HG02840 (cell line): Measurements from ENCODE around the gene SLC15A1.
"Not testable (repeated sequence)": the region's sequence is repeated elsewhere in the genome, so short reads cannot be mapped to it uniquely, and the experiment has no call there.

ENCODE experiments used
- ATAC-seq: cut with Tn5 transposase; IDR thresholded peaks from one replicate; pipeline ENCODE4 v1.9.1; 2021; ENCODE audit warnings: mild to moderate bottlenecking, moderate library complexity, moderate number of reproducible peaks; ENCODE audit not compliant: unreplicated experiment, low FRiP score

Gene SLC15A1

GRCh38 chr13:98754468-98754867, 2.0 kb upstream of the SLC15A1 start:
- ATAC-seq, result not testable (repeated sequence)

- no peak for ATAC-seq
Measured at GRCh38 chr13:98751861-98752466, 508 bp downstream of the SLC15A1 start.

GRCh38 chr13:98751367-98751782, 1.1 kb downstream of the SLC15A1 start:
- no peak for ATAC-seq

GRCh38 chr13:98749501-98749900, 3.0 kb downstream of the SLC15A1 start:
- no peak for ATAC-seq

GRCh38 chr13:98746968-98747367, 5.5 kb downstream of the SLC15A1 start:
- no peak for ATAC-seq

GRCh38 chr13:98743377-98743776, 9.1 kb downstream of the SLC15A1 start:
- no peak for ATAC-seq

- no peak for ATAC-seq
Measured at GRCh38 chr13:98742961-98743360, 9.5 kb downstream of the SLC15A1 start.

- no peak for ATAC-seq
Measured at GRCh38 chr13:98741741-98742435, 10.6 kb downstream of the SLC15A1 start.

GRCh38 chr13:98740131-98740530, 12.3 kb downstream of the SLC15A1 start:
- no peak for ATAC-seq

GRCh38 chr13:98738993-98739392, 13.5 kb downstream of the SLC15A1 start:
- no peak for ATAC-seq

GRCh38 chr13:98738213-98738612, 14.3 kb downstream of the SLC15A1 start:
- ATAC-seq, result no peak

- ATAC-seq, result no peak
Measured at GRCh38 chr13:98731925-98732324, 20.5 kb downstream of the SLC15A1 start.

- ATAC-seq, result no peak
Measured at GRCh38 chr13:98731038-98731437, 21.4 kb downstream of the SLC15A1 start.

GRCh38 chr13:98730441-98730840, 22.0 kb downstream of the SLC15A1 start:
- no peak for ATAC-seq

GRCh38 chr13:98729658-98730057, 22.8 kb downstream of the SLC15A1 start:
- ATAC-seq, result no peak

GRCh38 chr13:98722958-98723357, 29.5 kb downstream of the SLC15A1 start:
- no peak for ATAC-seq

GRCh38 chr13:98721825-98722510, 30.5 kb downstream of the SLC15A1 start:
- no peak for ATAC-seq

GRCh38 chr13:98719527-98720250, 32.8 kb downstream of the SLC15A1 start:
- ATAC-seq, result no peak

GRCh38 chr13:98717891-98718290, 34.6 kb downstream of the SLC15A1 start:
- no peak for ATAC-seq

GRCh38 chr13:98717256-98717655, 35.2 kb downstream of the SLC15A1 start:
- no peak for ATAC-seq

- ATAC-seq, result no peak
Measured at GRCh38 chr13:98710521-98710920, 42.0 kb downstream of the SLC15A1 start.
